Daoy (cell line): ENCODE data around the gene SMAGP. TPM values are rescaled to one million over a fixed set of nuclear protein-coding genes. Genes with fewer than 3 reads are reported as not detected.
"Not testable (repeated sequence)": the region's sequence is repeated elsewhere in the genome, so short reads cannot be mapped to it uniquely, and the experiment has no call there.

Experiments
- DNase-seq: peaks from one replicate; pipeline ENCODE4 v3.0.0-alpha.2; 2015; ENCODE audit warnings: low read depth
- total RNA-seq: library from RNA; depleted of rRNA; stranded (reverse); fragments of >200 nt; shearing (Covaris generic); gene quantifications from 2 replicates; pipeline ENCODE4 v1.2.3, GENCODE V29; 2014

SMAGP gene
- total RNA-seq, 1 experiment from 2014 or later, result 10.4 TPM

GRCh38 chr12:51264297-51264696 lies 5.9 kb downstream of the SMAGP start:
- DNase-seq, result no peak

- DNase-seq, result no peak
Observed at GRCh38 chr12:51263341-51263740, 6.9 kb downstream of the SMAGP start.

GRCh38 chr12:51262758-51263177 lies 7.4 kb downstream of the SMAGP start:
- DNase-seq, result peak; percentile 75

- DNase-seq, result not testable (repeated sequence)
Observed at GRCh38 chr12:51259600-51259999, 10.6 kb downstream of the SMAGP start.

GRCh38 chr12:51254536-51254935 lies 15.7 kb downstream of the SMAGP start:
- DNase-seq, result no peak

GRCh38 chr12:51253276-51253675 lies 16.9 kb downstream of the SMAGP start:
- DNase-seq, result no peak

- DNase-seq, result no peak
Observed at GRCh38 chr12:51247523-51248206, 22.6 kb downstream of the SMAGP start.

- DNase-seq, result peak; percentile 56
Observed at GRCh38 chr12:51246254-51246853, 23.9 kb downstream of the SMAGP start.

GRCh38 chr12:51245476-51246253 lies 24.6 kb downstream of the SMAGP start:
- DNase-seq, result no peak

- DNase-seq, result no peak
Observed at GRCh38 chr12:51244269-51244668, 25.9 kb downstream of the SMAGP start.

GRCh38 chr12:51242876-51243275 lies 27.3 kb downstream of the SMAGP start:
- DNase-seq, result no peak

- no peak for DNase-seq
Observed at GRCh38 chr12:51242120-51242519, 28.1 kb downstream of the SMAGP start.

- DNase-seq, result no peak
Observed at GRCh38 chr12:51240971-51241370, 29.2 kb downstream of the SMAGP start.

GRCh38 chr12:51238510-51239334 lies 31.5 kb downstream of the SMAGP start, which contains the start of gene DAZAP2:
DAZAP2 (plus strand) TSS chr12:51238826; CDS start chr12:51238908, 82 bp downstream.
- DNase-seq, result peak; percentile 98

- DNase-seq, result no peak
Observed at GRCh38 chr12:51238037-51238509, 32.1 kb downstream of the SMAGP start.

GRCh38 chr12:51234530-51234929 lies 35.7 kb downstream of the SMAGP start:
- DNase-seq, result no peak

- DNase-seq, result no peak
Observed at GRCh38 chr12:51232642-51233041, 37.6 kb downstream of the SMAGP start.

GRCh38 chr12:51229116-51229809 lies 41.0 kb downstream of the SMAGP start:
- no peak for DNase-seq

- DNase-seq, result no peak
Observed at GRCh38 chr12:51227962-51228361, 42.3 kb downstream of the SMAGP start.

GRCh38 chr12:51227112-51227511 lies 43.1 kb downstream of the SMAGP start:
- DNase-seq, result peak; percentile 11

GRCh38 chr12:51225771-51226170 lies 44.4 kb downstream of the SMAGP start:
- DNase-seq, result no peak
